WI38 (cell line): ENCODE data around the gene GUCA2A.
A peak's percentile ranks its signal among the peaks of the same experiment; 100 is the strongest.

Experiments
- H3K4me3 ChIP-seq: 2 replicates; pipeline ENCODE4 v1.5.1; 2011; ENCODE audit warnings: low read depth, mild to moderate bottlenecking, control low read depth, low read length
- TF ChIP-seq, protein P1 (sequence below): IDR thresholded peaks from 2 replicates; pipeline ENCODE4 v1.5.1; 2012; ENCODE audit warnings: low read depth, mild to moderate bottlenecking, control low read depth, low read length

The GUCA2A gene

GRCh38 chr1:42176902-42177519, 12.5 kb upstream of the GUCA2A start:
- H3K4me3 ChIP-seq = no peak overlapping the region
- TF ChIP-seq, protein P1, sequence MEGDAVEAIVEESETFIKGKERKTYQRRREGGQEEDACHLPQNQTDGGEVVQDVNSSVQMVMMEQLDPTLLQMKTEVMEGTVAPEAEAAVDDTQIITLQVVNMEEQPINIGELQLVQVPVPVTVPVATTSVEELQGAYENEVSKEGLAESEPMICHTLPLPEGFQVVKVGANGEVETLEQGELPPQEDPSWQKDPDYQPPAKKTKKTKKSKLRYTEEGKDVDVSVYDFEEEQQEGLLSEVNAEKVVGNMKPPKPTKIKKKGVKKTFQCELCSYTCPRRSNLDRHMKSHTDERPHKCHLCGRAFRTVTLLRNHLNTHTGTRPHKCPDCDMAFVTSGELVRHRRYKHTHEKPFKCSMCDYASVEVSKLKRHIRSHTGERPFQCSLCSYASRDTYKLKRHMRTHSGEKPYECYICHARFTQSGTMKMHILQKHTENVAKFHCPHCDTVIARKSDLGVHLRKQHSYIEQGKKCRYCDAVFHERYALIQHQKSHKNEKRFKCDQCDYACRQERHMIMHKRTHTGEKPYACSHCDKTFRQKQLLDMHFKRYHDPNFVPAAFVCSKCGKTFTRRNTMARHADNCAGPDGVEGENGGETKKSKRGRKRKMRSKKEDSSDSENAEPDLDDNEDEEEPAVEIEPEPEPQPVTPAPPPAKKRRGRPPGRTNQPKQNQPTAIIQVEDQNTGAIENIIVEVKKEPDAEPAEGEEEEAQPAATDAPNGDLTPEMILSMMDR = peak; percentile 73

- TF ChIP-seq, protein P1 = no peak
- H3K4me3 ChIP-seq = no peak overlapping the region
Measured at GRCh38 chr1:42175314-42176054, 10.9 kb upstream of the GUCA2A start.

DNA sequence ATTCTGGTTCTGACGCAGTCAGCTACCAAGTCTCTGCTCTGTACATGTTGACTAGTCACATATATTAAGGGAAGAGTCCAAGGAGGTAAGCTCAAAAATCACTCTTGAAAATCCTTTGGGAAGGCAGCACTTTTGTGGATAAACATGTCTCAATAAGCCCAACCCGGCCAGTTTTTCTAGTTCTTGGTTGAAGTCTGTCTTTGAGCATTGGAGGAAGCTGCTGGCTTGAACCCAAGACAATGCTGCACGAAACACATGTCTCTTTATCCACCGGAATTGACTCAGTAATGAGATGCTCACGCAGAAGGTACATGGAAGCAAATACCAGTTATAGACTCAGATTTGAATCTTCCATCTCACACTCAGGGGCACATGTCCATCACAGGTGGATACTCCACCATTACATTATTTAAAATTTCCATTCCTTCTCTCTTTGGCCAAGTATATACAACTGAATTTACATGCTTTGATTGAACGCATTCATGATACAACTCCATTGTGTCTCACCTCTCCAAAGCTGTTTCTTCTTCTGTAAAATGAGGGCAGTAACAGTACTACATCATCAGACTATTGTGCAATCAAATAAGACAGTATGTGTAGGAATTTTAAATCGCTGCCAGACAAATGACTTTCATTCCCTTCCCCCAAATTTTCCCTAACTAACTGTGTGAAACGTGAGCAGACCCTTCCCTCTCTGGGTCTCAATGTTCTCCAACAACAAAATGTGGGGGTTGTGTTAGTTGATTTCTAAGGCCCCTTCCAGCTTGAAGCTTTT, 9.6 kb upstream of the GUCA2A start:
- H3K4me3 ChIP-seq = no peak overlapping the region
- TF ChIP-seq, protein P1 = no peak

DNA sequence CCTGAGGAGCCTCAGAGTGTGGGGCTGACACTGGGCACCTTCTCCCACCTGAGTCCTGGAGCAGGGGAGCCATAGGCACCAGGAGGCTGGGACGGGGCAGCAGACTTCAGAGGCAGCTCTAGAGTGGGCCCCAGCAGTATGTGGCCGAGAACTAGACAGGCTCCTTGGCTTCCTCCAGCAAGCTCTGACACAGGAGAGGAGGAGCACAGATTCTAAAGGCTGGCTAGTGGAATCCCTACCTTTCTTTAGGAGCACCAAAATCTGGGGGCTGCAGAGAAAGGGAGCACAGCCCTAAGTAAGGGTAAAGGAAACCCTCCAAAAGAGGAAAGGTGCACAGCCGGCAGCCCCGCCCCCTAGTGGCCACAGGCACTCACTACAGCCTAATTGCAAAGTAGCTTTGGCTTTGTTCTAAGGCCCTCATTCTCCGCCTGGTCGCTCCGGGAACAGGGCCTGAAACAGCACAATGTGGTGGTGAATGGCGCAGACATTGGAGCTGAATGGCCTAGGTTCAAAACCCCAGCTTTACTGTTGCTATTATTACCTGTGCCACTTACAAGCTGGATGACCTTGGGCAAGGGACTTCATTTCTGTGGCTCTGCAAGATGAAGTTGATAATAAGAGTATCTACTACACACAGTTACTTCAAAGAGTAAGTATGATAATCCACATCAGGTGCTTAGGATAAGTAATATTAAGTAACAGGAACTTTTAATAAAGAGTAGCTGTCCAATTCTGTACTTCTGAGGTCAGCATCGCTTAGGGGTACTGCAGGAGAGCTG, 8.8 kb upstream of the GUCA2A start:
- TF ChIP-seq, protein P1 = peak; percentile 93
- H3K4me3 ChIP-seq = no peak overlapping the region

GRCh38 chr1:42172381-42173133, 8.0 kb upstream of the GUCA2A start:
- H3K4me3 ChIP-seq = no peak overlapping the region
- TF ChIP-seq, protein P1 = no peak

GRCh38 chr1:42171679-42172266, 7.2 kb upstream of the GUCA2A start:
- TF ChIP-seq, protein P1 = no peak
- H3K4me3 ChIP-seq = no peak overlapping the region
